HEK293 (cell line): Measurements from ENCODE around the gene SHISA9.

Experiments
- CTCF ChIA-PET: fragments of 350-600 bp; formaldehyde crosslinking; extraction: SDS; loops from one replicate; lab custom pipeline; 2021; ENCODE audit warnings: antibody characterized with exemption; lab: Yijun Ruan, JAX
- POLR2A ChIA-PET: fragments of 300-600 bp; formaldehyde crosslinking; extraction: SDS; loops from one replicate; lab custom pipeline; 2020; ENCODE audit warnings: antibody characterized with exemption, inconsistent platforms; lab: Yijun Ruan, JAX
- H3K27ac ChIP-seq: fragments of 200-500 bp; sonication (Bioruptor generic); 2 replicates; pipeline ENCODE4 v1.5.1; 2014; ENCODE audit warnings: low read depth, low read length, control low read depth, inconsistent platforms; ENCODE audit errors: extremely low read depth
- H3K36me3 ChIP-seq, 2 experiments: fragments of 200-500 bp in 1 of 2; sonication (Bioruptor generic) in 1 of 2; 1 replicate in 1 of 2; 2 replicates in 1 of 2; pipeline ENCODE4 v1.5.1; 2014 to 2017; ENCODE audit warnings: inconsistent platforms in 2 of 2, low read length in 2 of 2; ENCODE audit not compliant: control insufficient read depth in 2 of 2, insufficient read depth in 1 of 2
- H3K4me1 ChIP-seq: fragments of 200-500 bp; sonication (Bioruptor generic); 2 replicates; pipeline ENCODE4 v1.5.1; 2014; ENCODE audit warnings: mild to moderate bottlenecking, low read length, inconsistent platforms; ENCODE audit not compliant: control insufficient read depth, insufficient read depth
- H3K4me3 ChIP-seq: 2 replicates; pipeline ENCODE4 v1.5.1; 2011; ENCODE audit warnings: low read depth, mild to moderate bottlenecking, control low read depth, low read length, moderate library complexity
- H3K9me3 ChIP-seq: fragments of 200-500 bp; sonication (Bioruptor generic); 2 replicates; pipeline ENCODE4 v1.5.1; 2014; ENCODE audit warnings: low read depth, low read length, inconsistent platforms; ENCODE audit not compliant: control insufficient read depth, insufficient read depth
- GLIS2 ChIP-seq: fragments of 450-650 bp; formaldehyde crosslinking; IDR thresholded peaks from 2 replicates; pipeline ENCODE4 v1.5.1; 2016; ENCODE audit warnings: missing biosample characterization, missing genetic modification characterization
- MYNN ChIP-seq: fragments of 450-650 bp; formaldehyde crosslinking; IDR thresholded peaks from 2 replicates; pipeline ENCODE4 v1.5.1; 2016; ENCODE audit warnings: missing biosample characterization, missing genetic modification characterization, borderline replicate concordance
- MZF1 ChIP-seq: fragments of 450-650 bp; formaldehyde crosslinking; IDR thresholded peaks from 2 replicates; pipeline ENCODE4 v1.5.1; 2017; ENCODE audit warnings: missing biosample characterization, missing genetic modification characterization, borderline replicate concordance
- OSR2 ChIP-seq: fragments of 450-650 bp; formaldehyde crosslinking; IDR thresholded peaks from 2 replicates; pipeline ENCODE4 v1.5.1; 2016; ENCODE audit warnings: missing biosample characterization, missing genetic modification characterization
- TRIM28 ChIP-seq: IDR thresholded peaks from 2 replicates; pipeline ENCODE4 v1.6.1; 2011; ENCODE audit warnings: low read length, control low read depth, borderline replicate concordance
- ZNF114 ChIP-seq: fragments of 450-650 bp; formaldehyde crosslinking; IDR thresholded peaks from 2 replicates; pipeline ENCODE4 v1.5.0; 2017; ENCODE audit warnings: missing biosample characterization, missing genetic modification characterization
- ZNF146 ChIP-seq: fragments of 450-650 bp; formaldehyde crosslinking; IDR thresholded peaks from 2 replicates; pipeline ENCODE4 v1.5.1; 2016; ENCODE audit warnings: missing biosample characterization, missing genetic modification characterization
- ZNF221 ChIP-seq: fragments of 450-650 bp; formaldehyde crosslinking; IDR thresholded peaks from 2 replicates; pipeline ENCODE4 v1.5.1; 2017; ENCODE audit warnings: missing biosample characterization, missing genetic modification characterization, borderline replicate concordance
- ZNF350 ChIP-seq: fragments of 450-650 bp; formaldehyde crosslinking; IDR thresholded peaks from 2 replicates; pipeline ENCODE4 v1.5.0; 2017; ENCODE audit warnings: missing biosample characterization, mild to moderate bottlenecking, missing genetic modification characterization
- ZNF426 ChIP-seq: fragments of 450-650 bp; formaldehyde crosslinking; IDR thresholded peaks from 2 replicates; pipeline ENCODE4 v1.5.1; 2017; ENCODE audit warnings: missing biosample characterization, missing genetic modification characterization, mild to moderate bottlenecking, inconsistent platforms, moderate library complexity
- ZNF48 ChIP-seq: fragments of 450-650 bp; formaldehyde crosslinking; IDR thresholded peaks from 2 replicates; pipeline ENCODE4 v1.5.1; 2016; ENCODE audit warnings: missing biosample characterization, missing genetic modification characterization
- ZNF561 ChIP-seq: fragments of 450-650 bp; IDR thresholded peaks from 2 replicates; pipeline ENCODE4 v1.5.1; 2018; ENCODE audit warnings: missing biosample characterization, missing genetic modification characterization, borderline replicate concordance
- ZNF629 ChIP-seq: fragments of 450-650 bp; formaldehyde crosslinking; IDR thresholded peaks from 2 replicates; pipeline ENCODE4 v1.5.1; 2017; ENCODE audit warnings: missing biosample characterization, missing genetic modification characterization
- ZNF707 ChIP-seq: fragments of 450-650 bp; formaldehyde crosslinking; IDR thresholded peaks from 2 replicates; pipeline ENCODE4 v1.5.1; 2016; ENCODE audit warnings: missing biosample characterization, missing genetic modification characterization
- ZSCAN30 ChIP-seq: fragments of 450-650 bp; IDR thresholded peaks from 2 replicates; pipeline ENCODE4 v1.5.1; 2018; ENCODE audit warnings: missing biosample characterization, mild to moderate bottlenecking, missing genetic modification characterization, moderate library complexity
- TF ChIP-seq, protein P1 (sequence below): fragments of 450-650 bp; formaldehyde crosslinking; IDR thresholded peaks from 2 replicates; pipeline ENCODE4 v1.5.1; 2016; ENCODE audit warnings: missing biosample characterization, missing genetic modification characterization
- TF ChIP-seq, protein P2 (sequence below): IDR thresholded peaks from 2 replicates; pipeline ENCODE4 v1.6.1; 2011; ENCODE audit warnings: mild to moderate bottlenecking, low read depth, low read length, borderline replicate concordance
- TF ChIP-seq, protein P3 (sequence below): fragments of 450-650 bp; formaldehyde crosslinking; IDR thresholded peaks from 2 replicates; pipeline ENCODE4 v1.5.1; 2016; ENCODE audit warnings: missing biosample characterization, missing genetic modification characterization

Gene SHISA9

DNA sequence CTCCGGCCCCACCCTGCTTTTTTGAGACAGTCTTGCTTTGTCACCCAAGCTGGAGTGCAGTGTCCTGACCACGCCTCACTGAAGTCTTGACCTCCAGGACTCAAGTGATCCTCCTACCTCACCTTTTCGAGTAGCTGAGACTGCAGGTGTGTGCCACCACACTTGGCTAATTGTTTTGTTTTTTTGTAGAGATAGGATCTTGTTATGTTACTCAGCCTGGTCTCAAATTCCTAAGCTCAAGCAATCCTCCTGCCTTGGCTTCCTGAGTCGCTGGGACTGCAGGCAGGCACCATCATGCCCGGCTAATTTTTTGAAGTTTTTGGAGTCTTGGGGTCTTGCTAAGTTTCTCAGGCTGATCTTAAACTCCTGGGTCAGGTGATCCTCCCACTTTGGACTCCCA, 206.7 kb downstream of the SHISA9 start:
- H3K27ac ChIP-seq: no peak overlapping the region
- POLR2A ChIA-PET: no interaction called here
- H3K36me3 ChIP-seq: no peaks in the 10 kb centered on the region
- no peaks in the 10 kb centered on the region for H3K9me3 ChIP-seq
- TF ChIP-seq, protein P1, sequence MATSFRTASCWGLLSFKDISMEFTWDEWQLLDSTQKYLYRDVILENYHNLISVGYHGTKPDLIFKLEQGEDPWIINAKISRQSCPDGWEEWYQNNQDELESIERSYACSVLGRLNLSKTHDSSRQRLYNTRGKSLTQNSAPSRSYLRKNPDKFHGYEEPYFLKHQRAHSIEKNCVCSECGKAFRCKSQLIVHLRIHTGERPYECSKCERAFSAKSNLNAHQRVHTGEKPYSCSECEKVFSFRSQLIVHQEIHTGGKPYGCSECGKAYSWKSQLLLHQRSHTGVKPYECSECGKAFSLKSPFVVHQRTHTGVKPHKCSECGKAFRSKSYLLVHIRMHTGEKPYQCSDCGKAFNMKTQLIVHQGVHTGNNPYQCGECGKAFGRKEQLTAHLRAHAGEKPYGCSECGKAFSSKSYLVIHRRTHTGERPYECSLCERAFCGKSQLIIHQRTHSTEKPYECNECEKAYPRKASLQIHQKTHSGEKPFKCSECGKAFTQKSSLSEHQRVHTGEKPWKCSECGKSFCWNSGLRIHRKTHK (tag by site-specific recombination): no peak
- TF ChIP-seq ZNF707 (tag by site-specific recombination) (no peak), ZNF561 (no peak)
- TF ChIP-seq, protein P2, sequence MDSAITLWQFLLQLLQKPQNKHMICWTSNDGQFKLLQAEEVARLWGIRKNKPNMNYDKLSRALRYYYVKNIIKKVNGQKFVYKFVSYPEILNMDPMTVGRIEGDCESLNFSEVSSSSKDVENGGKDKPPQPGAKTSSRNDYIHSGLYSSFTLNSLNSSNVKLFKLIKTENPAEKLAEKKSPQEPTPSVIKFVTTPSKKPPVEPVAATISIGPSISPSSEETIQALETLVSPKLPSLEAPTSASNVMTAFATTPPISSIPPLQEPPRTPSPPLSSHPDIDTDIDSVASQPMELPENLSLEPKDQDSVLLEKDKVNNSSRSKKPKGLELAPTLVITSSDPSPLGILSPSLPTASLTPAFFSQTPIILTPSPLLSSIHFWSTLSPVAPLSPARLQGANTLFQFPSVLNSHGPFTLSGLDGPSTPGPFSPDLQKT: no peak
- H3K4me3 ChIP-seq: no peak overlapping the region
- CTCF ChIA-PET: no interaction called here
- H3K4me1 ChIP-seq: no peaks in the 10 kb centered on the region

DNA sequence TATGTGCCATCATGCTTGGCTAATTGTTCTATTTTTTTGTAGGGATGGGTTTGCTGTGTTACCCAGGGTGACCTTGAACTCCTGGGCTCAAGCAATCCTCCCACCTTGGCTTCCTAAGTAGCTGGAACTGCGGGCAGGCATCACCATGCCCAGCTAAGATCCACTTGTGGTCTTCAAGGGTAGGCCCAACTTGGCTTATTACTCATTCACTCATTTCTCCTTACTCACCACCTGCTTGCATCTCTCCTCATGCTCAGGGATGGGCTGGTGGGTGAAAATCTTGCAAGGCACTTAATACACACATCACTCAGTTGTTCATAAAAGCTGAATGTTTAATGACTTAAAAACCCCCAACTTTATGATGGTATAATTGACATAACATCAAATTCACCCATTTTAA, 207.8 kb downstream of the SHISA9 start:
- Histone ChIP-seq H3K9me3 (no peaks in the 10 kb centered on the region), H3K4me3 (no peak overlapping the region), H3K4me1 (no peaks in the 10 kb centered on the region), H3K36me3 (no peaks in the 10 kb centered on the region), H3K27ac (no peak overlapping the region)
- CTCF ChIA-PET: interaction anchor here (0.5 to 0.7 kb wide), 2 partner anchors 91 to 289 kb away, joined by 4 read pairs; no protein-coding TSS in a partner anchor
- TF ChIP-seq ZNF48: no peak
- no peak for TF ChIP-seq ZNF114 (tag by site-specific recombination)
- TF ChIP-seq ZNF629 (tag by site-specific recombination): no peak
- TF ChIP-seq, protein P3, sequence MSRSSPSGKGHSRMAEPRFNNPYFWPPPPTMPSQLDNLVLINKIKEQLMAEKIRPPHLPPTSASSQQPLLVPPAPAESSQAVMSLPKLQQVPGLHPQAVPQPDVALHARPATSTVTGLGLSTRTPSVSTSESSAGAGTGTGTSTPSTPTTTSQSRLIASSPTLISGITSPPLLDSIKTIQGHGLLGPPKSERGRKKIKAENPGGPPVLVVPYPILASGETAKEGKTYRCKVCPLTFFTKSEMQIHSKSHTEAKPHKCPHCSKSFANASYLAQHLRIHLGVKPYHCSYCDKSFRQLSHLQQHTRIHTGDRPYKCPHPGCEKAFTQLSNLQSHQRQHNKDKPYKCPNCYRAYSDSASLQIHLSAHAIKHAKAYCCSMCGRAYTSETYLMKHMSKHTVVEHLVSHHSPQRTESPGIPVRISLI (tag by site-specific recombination): no peak
- no peak for TF ChIP-seq GLIS2 (tag by site-specific recombination)
- no peak for TF ChIP-seq OSR2 (tag by site-specific recombination)
- TF ChIP-seq ZSCAN30 (tag by site-specific recombination): no peak
- TF ChIP-seq ZNF426: no peak
- POLR2A ChIA-PET: no interaction called here

DNA sequence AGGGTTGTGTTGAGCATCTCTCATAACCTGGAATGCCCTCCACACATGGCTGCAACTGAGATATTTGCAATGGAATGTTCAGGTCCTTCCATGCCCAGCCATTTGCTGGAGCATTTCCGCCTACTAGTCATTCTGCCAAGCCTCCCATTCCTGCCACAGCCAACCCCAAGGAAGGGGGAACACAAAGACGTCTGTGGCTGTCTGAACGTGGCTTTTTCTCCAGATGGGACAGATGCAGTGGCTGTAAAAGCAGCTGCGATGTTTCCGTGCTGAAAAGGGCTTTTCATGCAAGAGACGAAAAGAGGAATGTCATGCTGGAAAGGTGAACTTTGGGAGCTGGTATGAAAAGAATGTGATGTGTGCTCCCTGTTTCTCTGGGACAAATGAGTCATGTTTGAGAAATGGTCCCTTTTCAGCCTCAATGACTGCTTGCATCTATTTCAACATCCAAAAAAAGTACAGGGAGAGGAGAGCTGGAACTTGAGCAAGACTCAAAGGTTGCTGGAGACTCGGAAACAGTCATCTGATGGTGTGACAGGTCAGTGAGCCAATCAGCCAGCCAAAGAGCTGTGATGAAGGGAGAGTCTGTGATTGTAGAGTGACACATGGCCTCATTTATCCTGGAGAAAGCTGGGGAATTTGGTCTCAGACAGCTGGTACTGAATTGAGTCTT, 208.9 kb downstream of the SHISA9 start:
- CTCF ChIA-PET: no interaction called here
- Histone ChIP-seq H3K4me1 (no peaks in the 10 kb centered on the region), H3K4me3 (no peak overlapping the region), H3K36me3 (no peaks in the 10 kb centered on the region), H3K9me3 (no peaks in the 10 kb centered on the region), H3K27ac (no peak overlapping the region)
- POLR2A ChIA-PET: no interaction called here
- no peak for TF ChIP-seq MZF1 (tag by site-specific recombination)
- TF ChIP-seq ZNF350: no peak
- TF ChIP-seq ZNF221 (tag by site-specific recombination): no peak
- TF ChIP-seq MYNN (tag by site-specific recombination): no peak
- TF ChIP-seq TRIM28: no peak
- no peak for TF ChIP-seq ZNF146 (tag by site-specific recombination)
